Muscle layer of duodenum (tissue), 2 donors: Measurements from ENCODE around the gene NHS.

Experiments
- H3K27ac ChIP-seq: one replicate; pipeline ENCODE4 v1.7.0; 2013; ENCODE audit warnings: mild to moderate bottlenecking, low read length
- H3K27me3 ChIP-seq: one replicate; pipeline ENCODE4 v1.7.0; 2013; ENCODE audit warnings: low read depth, mild to moderate bottlenecking, control low read depth, low read length
- H3K36me3 ChIP-seq, 2 donors: one replicate each; pipeline ENCODE4 v1.7.0; 2013; ENCODE audit warnings: low read length in 2 of 2, control low read depth in 1 of 2, mild to moderate bottlenecking in 1 of 2; ENCODE audit not compliant: insufficient read depth in 2 of 2, control insufficient read depth in 1 of 2
- H3K4me1 ChIP-seq, 2 donors: one replicate each; pipeline ENCODE4 v1.7.0; 2013; ENCODE audit warnings: low read length in 2 of 2, mild to moderate bottlenecking in 2 of 2, control low read depth in 1 of 2, moderate library complexity in 1 of 2; ENCODE audit not compliant: insufficient read depth in 2 of 2, control insufficient read depth in 1 of 2
- H3K4me3 ChIP-seq, 2 donors: one replicate each; pipeline ENCODE4 v1.7.0; 2013; ENCODE audit warnings: low read length in 2 of 2, low read depth in 1 of 2, mild to moderate bottlenecking in 1 of 2
- H3K9me3 ChIP-seq, 2 donors: one replicate each; pipeline ENCODE4 v1.7.0; 2013; ENCODE audit warnings: low read length in 2 of 2, control low read depth in 1 of 2, mild to moderate bottlenecking in 1 of 2; ENCODE audit not compliant: control insufficient read depth in 1 of 2
- donor health status: healthy.

NHS gene

GRCh38 chrX:17375637-17376430 lies 834 bp downstream of the NHS start:
- Histone ChIP-seq H3K36me3 (no peaks in the 10 kb centered on the region), H3K27me3 (no peaks in the 10 kb centered on the region), H3K4me3 (peak overlapping the region; percentile 56 to 72), H3K9me3 (no peaks in the 10 kb centered on the region), H3K27ac (no peak overlapping the region), H3K4me1 (peaks cover 0 to 3% of the 10 kb centered on the region in 2 donors)

DNA sequence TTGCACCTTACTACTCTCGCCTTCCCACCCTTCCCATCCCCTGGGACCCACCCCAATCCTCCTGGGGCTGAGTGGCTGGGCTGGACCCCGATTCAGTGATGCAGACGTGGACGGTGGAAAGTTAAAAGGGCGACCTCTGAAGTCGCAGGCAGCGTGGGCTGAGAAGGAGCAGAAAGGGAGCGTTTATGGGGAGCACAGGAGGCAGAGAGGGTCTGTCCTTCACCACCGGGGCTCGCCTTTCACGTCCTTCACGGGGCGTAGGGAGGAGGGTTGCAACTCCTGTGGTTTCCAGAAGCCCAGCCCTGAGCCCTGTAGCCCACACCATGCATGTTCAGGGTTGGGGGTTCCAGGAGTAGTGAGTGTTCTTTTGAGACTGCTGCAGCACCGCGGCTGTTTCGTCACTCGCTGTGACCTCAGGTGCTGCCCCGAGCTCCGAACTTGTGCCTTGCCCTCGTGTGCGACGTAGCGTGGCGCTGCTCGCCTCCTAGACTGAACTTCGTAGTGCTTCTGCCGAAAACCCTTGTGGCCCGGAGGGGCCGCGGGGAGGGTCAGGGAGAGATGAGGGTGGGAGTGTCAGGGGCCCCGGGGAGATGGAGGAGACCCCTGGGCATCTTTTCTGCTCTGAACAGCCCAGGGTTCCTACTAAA lies 1.6 kb downstream of the NHS start:
- Histone ChIP-seq H3K4me3 (peak overlapping the region; percentile 56 to 72), H3K27me3 (no peaks in the 10 kb centered on the region), H3K27ac (no peak overlapping the region), H3K4me1 (peaks cover 0 to 3% of the 10 kb centered on the region in 2 donors), H3K9me3 (peaks cover 0 to 2% of the 10 kb centered on the region in 2 donors), H3K36me3 (no peaks in the 10 kb centered on the region)

GRCh38 chrX:17377091-17377717 lies 2.2 kb downstream of the NHS start:
- peak overlapping the region; percentile 56 to 72 for H3K4me3 ChIP-seq
- H3K27ac ChIP-seq, result no peak overlapping the region
- no peaks in the 10 kb centered on the region for H3K36me3 ChIP-seq
- H3K27me3 ChIP-seq, result no peaks in the 10 kb centered on the region
- H3K4me1 ChIP-seq, result peaks cover 0 to 3% of the 10 kb centered on the region in 2 donors
- H3K9me3 ChIP-seq, result peaks cover 0 to 6% of the 10 kb centered on the region in 2 donors

DNA sequence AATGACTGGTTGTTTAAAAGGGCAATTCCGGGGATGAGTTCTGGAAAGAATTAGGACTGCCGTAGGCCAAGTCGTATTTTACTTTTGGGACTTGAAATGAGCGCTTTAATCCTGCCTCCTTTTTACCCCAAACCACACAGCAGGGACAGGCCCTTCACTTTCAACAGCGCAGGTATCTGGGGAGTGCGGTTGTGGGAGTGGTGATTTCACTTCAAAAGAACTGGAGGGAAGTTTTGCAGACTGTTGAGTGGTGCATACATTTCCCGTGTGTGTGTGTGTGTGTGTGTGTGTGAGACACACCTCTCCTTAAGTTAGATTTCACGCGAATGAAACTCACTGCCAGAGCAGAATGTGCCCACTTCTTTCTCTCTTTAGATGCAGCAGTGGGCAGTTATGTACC lies 2.8 kb downstream of the NHS start:
- peak overlapping the region; percentile 56 to 72 for H3K4me3 ChIP-seq

GRCh38 chrX:17380221-17380620 lies 5.2 kb downstream of the NHS start:
- no peaks in the 10 kb centered on the region for H3K27me3 ChIP-seq
- H3K9me3 ChIP-seq, result peaks cover 0 to 13% of the 10 kb centered on the region in 2 donors
- no peaks in the 10 kb centered on the region for H3K4me1 ChIP-seq
- no peaks in the 10 kb centered on the region for H3K36me3 ChIP-seq
- no peak overlapping the region for H3K27ac ChIP-seq
- H3K4me3 ChIP-seq, result no peak overlapping the region

More for the DNA sequence above, 2.8 kb downstream of the NHS start:
- peaks cover 0 to 12% of the 10 kb centered on the region in 2 donors for H3K9me3 ChIP-seq
- no peak overlapping the region for H3K27ac ChIP-seq
- H3K27me3 ChIP-seq, result no peaks in the 10 kb centered on the region
- H3K36me3 ChIP-seq, result no peaks in the 10 kb centered on the region
- H3K4me1 ChIP-seq, result peaks cover 0 to 3% of the 10 kb centered on the region in 2 donors

DNA sequence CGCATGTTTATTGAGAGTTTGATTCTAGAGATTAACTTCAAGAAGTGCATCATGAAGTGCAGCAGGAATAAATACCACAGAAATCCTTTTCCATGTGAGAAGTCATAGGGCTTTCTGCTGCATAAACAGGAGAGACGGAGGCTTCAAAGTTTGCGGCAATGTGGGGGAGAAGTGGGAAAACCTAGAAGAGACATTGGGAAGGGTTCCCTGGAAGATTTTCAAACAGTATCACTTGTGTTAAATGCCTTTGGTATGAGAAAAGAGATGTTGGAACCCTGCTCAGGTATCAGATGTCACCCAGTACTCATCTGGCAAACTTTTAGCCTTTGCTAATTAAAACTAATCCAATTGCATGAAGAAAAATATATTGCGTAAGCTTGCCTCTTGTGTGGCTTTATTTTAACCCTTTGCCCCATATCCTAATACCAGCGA lies 15.4 kb downstream of the NHS start:
- Histone ChIP-seq H3K4me3 (no peak overlapping the region), H3K4me1 (no peaks in the 10 kb centered on the region), H3K27ac (no peak overlapping the region), H3K9me3 (no peaks in the 10 kb centered on the region), H3K27me3 (no peaks in the 10 kb centered on the region), H3K36me3 (no peaks in the 10 kb centered on the region)

GRCh38 chrX:17395154-17395553 lies 20.2 kb downstream of the NHS start:
- no peaks in the 10 kb centered on the region for H3K36me3 ChIP-seq
- no peaks in the 10 kb centered on the region for H3K27me3 ChIP-seq
- no peak overlapping the region for H3K4me3 ChIP-seq
- no peak overlapping the region for H3K27ac ChIP-seq
- no peaks in the 10 kb centered on the region for H3K4me1 ChIP-seq
- H3K9me3 ChIP-seq, result no peaks in the 10 kb centered on the region

DNA sequence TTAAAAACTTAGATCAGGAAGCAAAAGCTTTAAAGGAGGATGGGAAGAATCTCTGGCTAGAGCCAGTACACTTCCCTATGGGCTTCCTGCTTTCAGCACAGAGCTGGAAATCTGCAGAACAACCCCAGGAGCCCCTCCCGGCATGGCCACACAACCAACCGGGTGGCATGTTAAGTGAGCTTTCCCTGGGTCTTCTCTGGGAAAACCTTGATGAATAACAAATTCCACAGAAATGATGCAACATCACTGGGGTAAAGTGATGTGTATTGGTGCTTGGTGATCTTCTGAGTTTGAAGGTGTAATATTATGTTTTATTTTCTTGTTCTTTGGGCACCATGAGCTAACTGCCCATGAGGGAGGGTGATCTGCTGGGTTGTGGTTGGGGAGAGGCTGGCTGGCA lies 22.1 kb downstream of the NHS start:
- Histone ChIP-seq H3K4me3 (no peak overlapping the region), H3K27me3 (no peaks in the 10 kb centered on the region), H3K9me3 (no peaks in the 10 kb centered on the region), H3K27ac (no peak overlapping the region), H3K4me1 (no peaks in the 10 kb centered on the region), H3K36me3 (no peaks in the 10 kb centered on the region)

DNA sequence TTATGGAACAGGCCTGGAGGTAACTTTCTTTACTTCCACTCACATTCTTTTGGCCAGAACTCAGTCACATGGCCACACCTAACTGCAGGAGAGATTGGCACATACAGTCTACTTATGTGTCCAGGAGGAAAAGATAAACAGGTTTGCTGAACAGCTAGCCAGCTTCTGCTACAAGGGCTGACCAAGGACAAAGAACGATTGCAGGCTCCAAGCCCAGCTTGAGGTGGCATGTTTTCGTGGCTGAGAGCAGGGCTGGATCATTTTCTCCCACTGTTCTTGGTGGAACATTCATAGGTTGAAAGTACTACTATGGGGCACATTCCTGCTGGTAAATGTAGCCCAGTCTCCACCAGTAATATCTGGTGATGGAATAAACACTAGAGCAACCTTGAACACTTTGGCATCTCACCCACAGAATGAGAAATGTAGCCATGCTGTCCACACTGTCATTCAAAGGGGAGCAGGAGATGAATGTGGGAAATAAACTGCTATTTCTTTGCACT lies 28.2 kb downstream of the NHS start:
- H3K27ac ChIP-seq, result no peak overlapping the region
- no peaks in the 10 kb centered on the region for H3K9me3 ChIP-seq
- no peaks in the 10 kb centered on the region for H3K36me3 ChIP-seq
- H3K4me3 ChIP-seq, result no peak overlapping the region
- no peaks in the 10 kb centered on the region for H3K27me3 ChIP-seq
- no peaks in the 10 kb centered on the region for H3K4me1 ChIP-seq

DNA sequence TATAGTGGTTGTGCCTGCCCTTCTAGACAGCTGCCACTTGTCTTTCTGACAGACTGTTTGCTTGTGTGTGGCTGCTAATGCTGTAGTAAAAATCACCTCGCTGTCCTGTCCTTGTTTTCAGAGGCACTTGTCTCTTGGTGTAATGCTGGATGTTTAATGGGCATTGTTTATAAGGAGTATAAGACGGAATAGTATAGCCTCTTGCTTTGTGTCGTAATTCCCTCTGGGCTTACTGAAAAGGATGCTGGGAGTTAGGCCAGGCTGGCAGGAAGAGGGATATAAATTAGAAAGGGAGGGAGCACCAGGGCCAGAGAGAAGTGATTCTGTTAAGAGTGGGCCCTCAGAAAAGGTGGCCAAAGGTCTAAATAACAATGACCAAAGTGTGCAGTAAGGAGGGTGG lies 29.0 kb downstream of the NHS start:
- Histone ChIP-seq H3K27me3 (no peaks in the 10 kb centered on the region), H3K27ac (no peak overlapping the region), H3K36me3 (no peaks in the 10 kb centered on the region), H3K9me3 (no peaks in the 10 kb centered on the region), H3K4me3 (no peak overlapping the region), H3K4me1 (no peaks in the 10 kb centered on the region)

DNA sequence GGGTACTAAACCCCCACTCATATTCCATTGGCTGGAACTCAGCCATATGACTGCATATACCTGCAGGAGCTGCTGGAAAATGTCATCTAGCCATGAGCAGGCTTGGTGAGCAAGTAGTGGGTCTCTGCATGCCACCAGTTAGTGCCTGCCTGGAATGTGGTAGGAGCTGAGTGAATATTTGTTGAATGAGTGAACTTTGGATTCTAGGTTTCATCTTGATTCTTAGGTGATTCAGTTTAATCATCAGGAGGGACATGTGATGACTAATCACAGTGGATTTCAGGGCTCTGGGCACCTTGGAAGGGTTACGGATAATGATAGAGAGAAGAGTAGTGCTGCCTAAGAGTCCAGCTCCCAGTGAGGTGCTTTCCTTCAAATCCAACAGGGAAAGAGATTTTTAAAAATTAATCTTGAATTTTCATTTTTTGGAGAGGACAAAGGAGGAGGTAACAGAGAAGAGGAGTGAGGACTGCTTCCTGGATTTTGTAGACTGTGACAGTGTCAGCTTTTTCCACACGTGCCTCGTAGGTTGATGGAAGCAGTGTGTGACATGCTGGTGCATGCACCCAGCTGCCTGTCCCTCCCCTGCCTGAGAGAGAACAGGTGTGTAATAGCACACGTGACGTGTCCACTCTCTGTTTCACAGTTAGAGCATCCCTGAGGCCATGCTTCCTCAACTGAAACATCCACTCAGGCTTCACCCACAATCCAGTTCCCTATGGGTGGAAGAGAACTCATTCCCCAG lies 30.4 kb downstream of the NHS start:
- Histone ChIP-seq H3K27me3 (no peaks in the 10 kb centered on the region), H3K9me3 (no peaks in the 10 kb centered on the region), H3K4me1 (no peaks in the 10 kb centered on the region), H3K36me3 (no peaks in the 10 kb centered on the region), H3K27ac (no peak overlapping the region), H3K4me3 (no peak overlapping the region)
